IPS-15b (cell line): ENCODE data around the gene MYO1F.

Experiments used
- H3K27me3 ChIP-seq: one replicate; pipeline ENCODE4 v1.6.1; 2013; ENCODE audit warnings: low read length; ENCODE audit not compliant: control insufficient read depth, insufficient read depth
- H3K36me3 ChIP-seq: one replicate; pipeline ENCODE4 v1.6.1; 2013; ENCODE audit warnings: low read length; ENCODE audit not compliant: control insufficient read depth, insufficient read depth
- H3K4me1 ChIP-seq: one replicate; pipeline ENCODE4 v1.6.1; 2013; ENCODE audit warnings: mild to moderate bottlenecking, low read length; ENCODE audit not compliant: control insufficient read depth, insufficient read depth
- H3K4me3 ChIP-seq: one replicate; pipeline ENCODE4 v1.5.1; 2013; ENCODE audit warnings: low read depth, low read length
- H3K9ac ChIP-seq: one replicate; pipeline ENCODE4 v1.6.1; 2013; ENCODE audit warnings: low read depth, mild to moderate bottlenecking, low read length
- H3K9me3 ChIP-seq: one replicate; pipeline ENCODE4 v1.6.1; 2013; ENCODE audit warnings: mild to moderate bottlenecking, low read length; ENCODE audit not compliant: control insufficient read depth, insufficient read depth

Gene MYO1F

GRCh38 chr19:8593931-8594330, 16.7 kb upstream of the MYO1F start:
- Histone ChIP-seq H3K4me3 (no peak overlapping the region), H3K9ac (no peak overlapping the region), H3K36me3 (peaks cover 4% of the 10 kb centered on the region), H3K4me1 (no peaks in the 10 kb centered on the region), H3K9me3 (no peaks in the 10 kb centered on the region), H3K27me3 (peaks cover 8% of the 10 kb centered on the region)

GRCh38 chr19:8592231-8593009, 15.2 kb upstream of the MYO1F start:
- Histone ChIP-seq H3K36me3 (peaks cover 4% of the 10 kb centered on the region), H3K4me1 (no peaks in the 10 kb centered on the region), H3K4me3 (peak overlapping the region; percentile 66), H3K9ac (peak overlapping the region; percentile 5), H3K27me3 (peaks cover 8% of the 10 kb centered on the region), H3K9me3 (no peaks in the 10 kb centered on the region)

GRCh38 chr19:8589177-8589714, 12.0 kb upstream of the MYO1F start:
- H3K9ac ChIP-seq: no peak overlapping the region
- H3K36me3 ChIP-seq: no peaks in the 10 kb centered on the region
- H3K4me1 ChIP-seq: no peaks in the 10 kb centered on the region
- no peak overlapping the region for H3K4me3 ChIP-seq
- no peaks in the 10 kb centered on the region for H3K9me3 ChIP-seq
- H3K27me3 ChIP-seq: peaks cover 8% of the 10 kb centered on the region

- H3K4me3 ChIP-seq: no peak overlapping the region
- no peak overlapping the region for H3K9ac ChIP-seq
- H3K9me3 ChIP-seq: no peaks in the 10 kb centered on the region
- H3K36me3 ChIP-seq: no peaks in the 10 kb centered on the region
- H3K27me3 ChIP-seq: peaks cover 4% of the 10 kb centered on the region
- H3K4me1 ChIP-seq: no peaks in the 10 kb centered on the region
Observed at GRCh38 chr19:8585894-8586750, 8.9 kb upstream of the MYO1F start.

GRCh38 chr19:8584965-8585893, 8.0 kb upstream of the MYO1F start:
- Histone ChIP-seq H3K9ac (no peak overlapping the region), H3K9me3 (no peaks in the 10 kb centered on the region), H3K4me3 (no peak overlapping the region), H3K36me3 (no peaks in the 10 kb centered on the region), H3K27me3 (no peaks in the 10 kb centered on the region), H3K4me1 (no peaks in the 10 kb centered on the region)

- no peaks in the 10 kb centered on the region for H3K27me3 ChIP-seq
- H3K9ac ChIP-seq: no peak overlapping the region
- peaks cover 9% of the 10 kb centered on the region for H3K4me1 ChIP-seq
Observed at GRCh38 chr19:8580710-8581281, 3.6 kb upstream of the MYO1F start.

GRCh38 chr19:8578642-8579265, 1.5 kb upstream of the MYO1F start:
- Histone ChIP-seq H3K27me3 (no peaks in the 10 kb centered on the region), H3K4me1 (peaks cover 9% of the 10 kb centered on the region), H3K9ac (no peak overlapping the region), H3K4me3 (no peak overlapping the region), H3K9me3 (no peaks in the 10 kb centered on the region), H3K36me3 (no peaks in the 10 kb centered on the region)

More at GRCh38 chr19:8580710-8581281, 3.6 kb upstream of the MYO1F start:
- Histone ChIP-seq H3K4me3 (no peak overlapping the region), H3K36me3 (no peaks in the 10 kb centered on the region), H3K9me3 (no peaks in the 10 kb centered on the region)

- Histone ChIP-seq H3K4me1 (peaks cover 9% of the 10 kb centered on the region), H3K27me3 (no peaks in the 10 kb centered on the region), H3K36me3 (no peaks in the 10 kb centered on the region), H3K9ac (no peak overlapping the region), H3K4me3 (no peak overlapping the region), H3K9me3 (no peaks in the 10 kb centered on the region)
Observed at GRCh38 chr19:8577741-8578140, 499 bp upstream of the MYO1F start.

GRCh38 chr19:8576273-8576993, 809 bp downstream of the MYO1F start:
- no peak overlapping the region for H3K9ac ChIP-seq
- no peak overlapping the region for H3K4me3 ChIP-seq
- peaks cover 9% of the 10 kb centered on the region for H3K4me1 ChIP-seq
- no peaks in the 10 kb centered on the region for H3K36me3 ChIP-seq
- H3K27me3 ChIP-seq: no peaks in the 10 kb centered on the region
- H3K9me3 ChIP-seq: no peaks in the 10 kb centered on the region

GRCh38 chr19:8575467-8575997, 1.7 kb downstream of the MYO1F start:
- Histone ChIP-seq H3K4me3 (peak overlapping the region; percentile 18), H3K27me3 (no peaks in the 10 kb centered on the region), H3K36me3 (no peaks in the 10 kb centered on the region), H3K9ac (no peak overlapping the region), H3K4me1 (peaks cover 9% of the 10 kb centered on the region), H3K9me3 (no peaks in the 10 kb centered on the region)
